ENCODE data around the gene VAMP4. TPM values are rescaled to one million over a fixed set of nuclear protein-coding genes. Genes with fewer than 3 reads are reported as not detected.

VAMP4 gene
- total and polyA plus RNA-seq, 2 donors (not counting 3 experiments of a cell fraction or from before 2014, with no cell fraction given), result 2.1 to 10.4 TPM

DNA sequence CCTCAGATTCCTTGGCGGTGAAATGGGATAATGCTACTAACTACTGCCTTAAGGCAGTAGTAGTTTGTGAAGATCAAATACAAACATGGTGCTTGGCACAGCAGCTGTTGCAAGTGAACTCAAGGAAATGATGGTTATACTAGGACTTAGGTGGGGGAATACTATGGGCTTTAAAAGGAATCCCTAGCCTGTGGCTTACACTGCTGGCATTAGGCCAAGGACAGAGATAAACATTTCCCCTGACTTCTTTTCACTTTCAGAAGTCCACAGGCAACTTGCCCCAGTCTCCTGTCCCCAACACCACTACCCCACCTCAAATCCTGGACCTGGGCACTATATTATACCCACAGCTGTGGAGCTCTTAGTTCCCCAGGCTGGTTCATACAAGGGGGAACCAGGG is 13.1 kb upstream of the VAMP4 start:
- Histone ChIP-seq H3K27ac (ENCODE audit: insufficient read depth, low read depth, low read length) (no peak overlapping the region), H2AFZ (ENCODE audit: low read depth, low read length) (no peak overlapping the region), H3K36me3 (ENCODE audit: control insufficient read depth in 2 of 2, extremely low read depth in 1 of 2, insufficient read depth in 2 of 2, low read length in 2 of 2) (no peaks in the 10 kb centered on the region), H3K79me2 (ENCODE audit: control insufficient read depth, insufficient read depth, low read length) (no peaks in the 10 kb centered on the region), H3K4me1 (ENCODE audit: control insufficient read depth, extremely low read depth, insufficient read depth, low read length) (no peaks in the 10 kb centered on the region), H3K27me3 (ENCODE audit: control insufficient read depth in 2 of 2, insufficient read depth in 2 of 2, low read length in 2 of 2) (peaks cover 2 to 13% of the 10 kb centered on the region in 2 experiments), H4K20me1 (replicated peaks; ENCODE audit: control insufficient read depth, extremely low read depth, insufficient read depth, low read length) (no peaks in the 10 kb centered on the region), H3K9me1 (replicated peaks; ENCODE audit: control insufficient read depth, extremely low read depth, insufficient read depth, low read length) (no peaks in the 10 kb centered on the region), H3K9me3 (replicated peaks; ENCODE audit: control insufficient read depth, insufficient read depth, low read length) (no peaks in the 10 kb centered on the region), H3K4me2 (ENCODE audit: insufficient read depth, low read length) (no peak overlapping the region), H3K9ac (replicated peaks; ENCODE audit: extremely low read depth, insufficient read depth, low read length) (no peak overlapping the region), H3K4me3 (replicated peaks in 1 of 3; ENCODE audit: insufficient read depth in 1 of 3, low read depth in 1 of 3, low read length in 3 of 3) (no peak overlapping the region)
- no TSS peak for BruUV-seq (replicated peaks)
- ChIA-PET CTCF (interaction anchor here (0.9 to 1.4 kb wide), 3 partner anchors 39 to 229 kb away, joined by 4 read pairs; no protein-coding TSS in a partner anchor), POLR2A (no interaction called here)
- dilution Hi-C loops (cut with MboI; ENCODE audit: extremely low pct_ligation_motif_present, low sequenced_read_pairs) (no loop called here), intact Hi-C loops (cut with micrococcal nuclease) (no loop called here)
- DNase-seq (ENCODE audit: low read depth, low spot score), result no peak
- TF ChIP-seq, protein P1, sequence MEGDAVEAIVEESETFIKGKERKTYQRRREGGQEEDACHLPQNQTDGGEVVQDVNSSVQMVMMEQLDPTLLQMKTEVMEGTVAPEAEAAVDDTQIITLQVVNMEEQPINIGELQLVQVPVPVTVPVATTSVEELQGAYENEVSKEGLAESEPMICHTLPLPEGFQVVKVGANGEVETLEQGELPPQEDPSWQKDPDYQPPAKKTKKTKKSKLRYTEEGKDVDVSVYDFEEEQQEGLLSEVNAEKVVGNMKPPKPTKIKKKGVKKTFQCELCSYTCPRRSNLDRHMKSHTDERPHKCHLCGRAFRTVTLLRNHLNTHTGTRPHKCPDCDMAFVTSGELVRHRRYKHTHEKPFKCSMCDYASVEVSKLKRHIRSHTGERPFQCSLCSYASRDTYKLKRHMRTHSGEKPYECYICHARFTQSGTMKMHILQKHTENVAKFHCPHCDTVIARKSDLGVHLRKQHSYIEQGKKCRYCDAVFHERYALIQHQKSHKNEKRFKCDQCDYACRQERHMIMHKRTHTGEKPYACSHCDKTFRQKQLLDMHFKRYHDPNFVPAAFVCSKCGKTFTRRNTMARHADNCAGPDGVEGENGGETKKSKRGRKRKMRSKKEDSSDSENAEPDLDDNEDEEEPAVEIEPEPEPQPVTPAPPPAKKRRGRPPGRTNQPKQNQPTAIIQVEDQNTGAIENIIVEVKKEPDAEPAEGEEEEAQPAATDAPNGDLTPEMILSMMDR (IDR thresholded peaks at IDR 0.05; ENCODE audit: extremely low read depth in 1 of 2, insufficient read depth in 1 of 2, low read depth in 1 of 2, low read length in 2 of 2), result no peak
- TF ChIP-seq JUN (IDR thresholded peaks at IDR 0.05; ENCODE audit: borderline replicate concordance, insufficient read depth, insufficient read length, low read depth) (no peak), POLR2A (IDR thresholded peaks at IDR 0.05; ENCODE audit: low read depth, low read length) (no peak), POLR2AphosphoS5 (IDR thresholded peaks at IDR 0.05; ENCODE audit: insufficient read depth, low read depth, low read length) (no peak), FOS (IDR thresholded peaks at IDR 0.05; ENCODE audit: borderline replicate concordance, insufficient read depth, low read length) (no peak), MAX (IDR thresholded peaks at IDR 0.05; ENCODE audit: insufficient read depth, insufficient read length) (no peak), MYC (IDR thresholded peaks at IDR 0.05; ENCODE audit: low read depth, low read length) (no peak), EZH2 (IDR thresholded peaks at IDR 0.05; ENCODE audit: borderline replicate concordance, low read depth, low read length, severe bottlenecking) (no peak), GATA2 (IDR thresholded peaks at IDR 0.05; ENCODE audit: insufficient read depth, insufficient read length, low read depth, low read length) (no peak)
- no peak for FAIRE-seq
